WERI-Rb-1 (cell line): Measurements from ENCODE around the gene U2AF1L4.

Source experiments
- DNase-seq: peaks from one replicate; pipeline ENCODE4 v3.0.0-alpha.2; 2020
- H3K27ac ChIP-seq: fragments of 250-450 bp; sonication (Bioruptor Pico); 2 replicates; pipeline ENCODE4 v1.5.1; 2020; ENCODE audit warnings: mild to moderate bottlenecking, moderate library complexity
- H3K27me3 ChIP-seq: fragments of 250-450 bp; sonication (Bioruptor Pico); 2 replicates; pipeline ENCODE4 v1.5.1; 2021; ENCODE audit warnings: mild to moderate bottlenecking, low read depth, moderate library complexity; ENCODE audit not compliant: insufficient read depth, severe bottlenecking
- H3K36me3 ChIP-seq: fragments of 250-450 bp; sonication (Bioruptor Pico); 2 replicates; pipeline ENCODE4 v1.5.1; 2020; ENCODE audit warnings: mild to moderate bottlenecking, moderate library complexity
- H3K4me3 ChIP-seq: 2 replicates; pipeline ENCODE4 v1.5.1; 2011; ENCODE audit warnings: low read depth, mild to moderate bottlenecking, control low read depth, low read length
- H3K9me3 ChIP-seq: fragments of 250-450 bp; sonication (Bioruptor Pico); 2 replicates; pipeline ENCODE4 v1.5.1; 2021; ENCODE audit warnings: mild to moderate bottlenecking, moderate library complexity; ENCODE audit not compliant: severe bottlenecking
- CTCF ChIP-seq: IDR thresholded peaks from 2 replicates; pipeline ENCODE4 v1.5.1; 2011; ENCODE audit warnings: low read depth, mild to moderate bottlenecking, control low read depth, inconsistent platforms, low read length

Gene U2AF1L4

DNA sequence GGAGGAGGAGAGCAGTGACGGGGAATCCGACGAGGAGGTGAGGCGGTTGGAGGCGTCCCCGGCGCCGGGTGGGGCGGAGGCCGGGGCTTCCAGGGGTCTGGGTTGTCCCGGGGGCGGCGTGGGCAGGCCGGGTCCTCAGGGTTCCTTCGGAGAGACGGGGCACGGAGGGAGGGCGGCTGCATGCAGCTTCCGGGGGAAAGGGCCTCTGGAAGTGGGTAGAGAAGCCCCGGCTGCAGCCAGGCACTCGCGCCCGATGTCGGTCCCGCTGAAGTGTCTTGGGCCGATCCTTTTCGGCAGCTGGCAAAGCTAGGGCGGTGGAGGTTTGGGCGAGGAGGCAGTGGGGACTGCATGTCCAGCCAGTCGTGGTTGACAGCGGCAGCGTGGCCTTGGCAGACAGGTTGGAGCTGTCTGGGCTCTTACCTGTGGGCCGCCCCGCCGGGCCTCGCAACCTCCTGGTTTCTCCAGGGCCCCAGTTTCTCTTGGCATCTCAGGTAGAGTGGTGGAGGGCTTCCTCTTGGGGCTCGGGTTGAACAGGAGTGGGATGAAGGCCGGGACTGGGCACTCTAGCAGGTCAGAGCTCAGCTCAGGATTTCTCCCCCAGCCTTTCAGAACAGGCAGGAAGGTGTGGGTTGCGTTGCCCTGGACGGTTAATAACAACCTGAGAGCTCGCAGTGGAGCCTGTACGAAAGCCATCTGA is 26.7 kb downstream of the U2AF1L4 start:
- Histone ChIP-seq H3K4me3 (peak overlapping the region; percentile 89), H3K36me3 (peaks cover 35% of the 10 kb centered on the region), H3K27ac (peak overlapping the region; percentile 67), H3K9me3 (no peaks in the 10 kb centered on the region), H3K27me3 (no peaks in the 10 kb centered on the region)
- no peak for TF ChIP-seq CTCF
- no peak for DNase-seq

DNA sequence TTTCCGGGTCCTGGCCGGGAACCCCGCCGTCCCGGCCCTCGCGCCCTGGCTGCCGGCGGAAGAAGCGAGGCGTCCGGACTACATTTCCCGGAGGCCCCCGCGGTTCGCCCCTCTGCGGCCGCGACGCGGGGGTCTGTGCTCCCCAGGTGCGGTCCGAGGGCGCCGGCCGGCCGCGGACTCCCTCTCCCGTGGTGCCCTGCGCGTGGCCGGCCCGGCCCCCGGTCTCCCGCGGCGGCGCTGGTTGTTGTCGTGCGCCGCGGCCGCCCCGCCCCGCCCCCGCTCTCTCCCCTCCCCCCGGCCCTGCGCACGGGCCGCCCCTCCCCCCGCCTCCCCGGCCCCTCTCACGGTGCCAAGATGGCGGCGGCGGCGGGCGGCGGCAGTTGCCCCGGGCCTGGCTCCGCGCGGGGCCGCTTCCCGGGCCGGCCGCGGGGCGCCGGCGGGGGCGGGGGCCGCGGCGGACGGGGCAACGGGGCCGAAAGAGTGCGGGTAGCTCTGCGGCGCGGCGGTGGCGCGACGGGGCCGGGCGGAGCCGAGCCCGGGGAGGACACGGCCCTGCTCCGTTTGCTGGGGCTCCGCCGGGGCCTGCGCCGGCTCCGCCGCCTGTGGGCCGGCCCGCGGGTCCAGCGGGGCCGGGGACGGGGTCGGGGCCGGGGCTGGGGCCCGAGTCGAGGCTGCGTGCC is 27.4 kb downstream of the U2AF1L4 start, which contains the start of gene KMT2B:
TSS of gene KMT2B (plus strand) at position 339 of the 680 bp plus-strand sequence. CDS start at position 355, 16 bp downstream.
- H3K36me3 ChIP-seq, result peaks cover 28% of the 10 kb centered on the region
- no peaks in the 10 kb centered on the region for H3K9me3 ChIP-seq
- peak within 1 kb of the TSS; percentile 89 for H3K4me3 ChIP-seq
- no peaks in the 10 kb centered on the region for H3K27me3 ChIP-seq
- DNase-seq, result peak; percentile 97
- TF ChIP-seq CTCF, result no peak
- H3K27ac ChIP-seq, result peak within 1 kb of the TSS; percentile 93

- Histone ChIP-seq H3K27ac (peak overlapping the region; percentile 93), H3K27me3 (no peaks in the 10 kb centered on the region), H3K4me3 (peak overlapping the region; percentile 63), H3K9me3 (no peaks in the 10 kb centered on the region), H3K36me3 (peaks cover 20% of the 10 kb centered on the region)
- peak; percentile 92 for DNase-seq
- TF ChIP-seq CTCF, result peak; percentile 81
Measured at GRCh38 chr19:35716801-35717664, 28.2 kb downstream of the U2AF1L4 start.

DNA sequence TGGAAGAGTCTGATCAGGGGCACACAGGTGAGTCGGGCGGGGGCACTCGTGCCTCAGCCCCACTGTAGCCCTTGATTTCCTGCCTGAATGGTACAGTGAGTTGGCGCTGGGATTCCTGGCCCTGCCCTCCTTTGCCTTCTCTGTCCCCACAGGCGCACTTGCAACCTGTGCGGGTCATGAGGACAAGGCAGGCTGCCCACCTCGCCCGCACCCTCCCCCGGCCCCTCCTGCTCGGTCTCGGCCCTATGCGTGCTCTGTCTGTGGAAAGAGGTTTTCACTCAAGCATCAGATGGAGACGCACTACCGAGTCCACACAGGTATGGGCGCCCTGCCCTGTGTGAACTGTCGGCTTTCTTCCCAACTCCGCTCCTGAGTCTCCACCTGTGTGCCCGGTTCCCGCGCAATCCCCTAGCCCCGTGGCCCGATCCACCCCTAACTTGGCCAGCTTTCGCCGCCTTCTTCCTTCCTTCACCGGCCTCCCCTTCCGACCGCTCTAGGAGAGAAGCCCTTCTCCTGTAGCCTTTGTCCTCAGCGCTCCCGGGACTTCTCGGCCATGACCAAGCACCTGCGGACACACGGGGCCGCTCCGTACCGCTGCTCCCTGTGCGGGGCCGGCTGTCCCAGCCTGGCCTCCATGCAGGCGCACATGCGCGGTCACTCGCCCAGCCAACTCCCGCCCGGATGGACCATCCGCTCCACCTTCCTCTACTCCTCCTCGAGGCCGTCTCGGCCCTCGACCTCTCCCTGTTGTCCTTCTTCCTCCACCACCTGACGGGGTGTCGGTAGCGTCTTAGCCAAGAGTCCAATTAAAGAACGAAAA is 29.0 kb downstream of the U2AF1L4 start:
- Histone ChIP-seq H3K4me3 (peak overlapping the region; percentile 63), H3K36me3 (peaks cover 12% of the 10 kb centered on the region), H3K27ac (peak overlapping the region; percentile 93), H3K27me3 (no peaks in the 10 kb centered on the region), H3K9me3 (no peaks in the 10 kb centered on the region)
- DNase-seq, result no peak
- TF ChIP-seq CTCF, result 0 out of 2 replicates have a peak, but pooled peaks have one; percentile 0

- H3K9me3 ChIP-seq, result no peaks in the 10 kb centered on the region
- peak overlapping the region; percentile 63 for H3K4me3 ChIP-seq
- no peak for TF ChIP-seq CTCF
- H3K27me3 ChIP-seq, result no peaks in the 10 kb centered on the region
- peak overlapping the region; percentile 93 for H3K27ac ChIP-seq
- DNase-seq, result no peak
- H3K36me3 ChIP-seq, result peaks cover 10% of the 10 kb centered on the region
Measured at GRCh38 chr19:35715355-35715809, 29.8 kb downstream of the U2AF1L4 start.
